NCI-H2107 (cell line): ENCODE data around the gene VIT.
"Not testable (repeated sequence)": the region's sequence is repeated elsewhere in the genome, so short reads cannot be mapped to it uniquely, and the experiment has no call there.

Experiments used
- DNase-seq: peaks from one replicate; lab custom pipeline; 2025; lab: John Stamatoyannopoulos, UW

VIT gene

DNA sequence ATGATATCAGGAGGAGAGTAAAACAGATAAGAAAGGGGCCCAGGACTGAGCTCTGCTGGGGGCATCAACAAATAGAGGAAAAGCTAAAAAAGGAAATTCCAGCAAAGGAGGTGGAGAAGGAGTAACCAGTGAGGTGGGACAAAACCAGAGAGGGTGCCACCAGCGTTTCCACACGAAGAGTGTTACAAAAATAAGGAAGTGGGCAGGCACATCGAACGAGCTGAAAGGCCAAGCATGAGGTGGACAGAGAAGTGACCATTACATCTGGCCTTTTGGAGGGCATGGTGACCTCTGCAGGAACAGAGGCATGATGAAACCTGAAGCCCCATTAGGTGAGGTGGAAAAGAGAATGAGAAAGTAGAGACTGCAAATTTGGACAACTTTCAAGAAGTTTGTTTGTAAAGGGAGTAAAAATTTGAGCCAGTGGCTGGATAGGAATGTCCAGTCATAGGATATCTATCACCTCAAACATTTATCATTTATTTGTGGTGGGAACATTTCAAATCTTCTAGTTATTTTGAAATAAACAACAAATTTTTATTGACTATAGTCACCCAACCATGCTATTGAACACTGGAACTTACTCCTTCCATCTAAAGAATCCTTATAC, 18.4 kb upstream of the VIT start:
- DNase-seq: no peak

DNA sequence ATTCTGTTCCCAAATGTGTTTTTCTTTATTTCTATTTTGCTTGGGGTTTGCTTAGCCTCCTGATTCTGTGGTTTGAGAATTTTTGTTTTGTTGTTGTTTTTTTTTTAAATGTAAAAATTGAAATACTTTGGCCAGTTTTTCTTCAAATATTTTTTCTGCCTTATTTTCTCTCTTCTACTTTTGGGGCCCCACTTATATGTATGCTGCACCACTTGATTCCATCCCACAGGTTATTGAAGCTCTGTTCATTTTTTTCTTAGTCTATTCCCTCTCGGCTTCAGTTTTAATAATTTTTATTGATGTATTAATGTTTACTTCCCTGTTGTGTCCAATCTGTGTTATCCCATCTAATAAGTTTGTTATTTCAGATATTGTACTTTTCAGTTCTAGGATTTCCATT, 17.7 kb upstream of the VIT start:
- no peak for DNase-seq

GRCh38 chr2:36680012-36680411, 16.5 kb upstream of the VIT start:
- DNase-seq: no peak

DNA sequence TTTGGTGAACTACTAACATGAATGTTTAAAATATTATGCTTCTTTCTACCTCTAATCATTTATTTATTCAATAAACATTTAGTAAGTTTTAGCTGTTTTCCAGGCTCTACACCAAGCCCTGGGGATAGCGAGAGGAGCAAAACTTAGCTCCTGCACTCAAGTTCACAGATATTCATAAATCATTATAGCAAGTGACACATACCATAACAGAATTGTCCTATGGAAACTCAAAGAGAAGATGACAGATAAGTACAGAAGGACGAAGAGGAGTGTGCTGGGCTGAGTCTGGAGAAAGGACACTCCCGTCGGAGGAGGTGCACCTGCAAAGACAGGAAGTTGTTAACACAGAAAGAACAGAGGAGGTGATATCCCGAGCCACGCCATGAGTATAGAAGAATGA, 13.9 kb upstream of the VIT start:
- DNase-seq: no peak

- DNase-seq: no peak
Measured at GRCh38 chr2:36683002-36683401, 13.5 kb upstream of the VIT start.

GRCh38 chr2:36688291-36688690, 8.2 kb upstream of the VIT start:
- DNase-seq: not testable (repeated sequence)

GRCh38 chr2:36689013-36689412, 7.5 kb upstream of the VIT start:
- DNase-seq: not testable (repeated sequence)

DNA sequence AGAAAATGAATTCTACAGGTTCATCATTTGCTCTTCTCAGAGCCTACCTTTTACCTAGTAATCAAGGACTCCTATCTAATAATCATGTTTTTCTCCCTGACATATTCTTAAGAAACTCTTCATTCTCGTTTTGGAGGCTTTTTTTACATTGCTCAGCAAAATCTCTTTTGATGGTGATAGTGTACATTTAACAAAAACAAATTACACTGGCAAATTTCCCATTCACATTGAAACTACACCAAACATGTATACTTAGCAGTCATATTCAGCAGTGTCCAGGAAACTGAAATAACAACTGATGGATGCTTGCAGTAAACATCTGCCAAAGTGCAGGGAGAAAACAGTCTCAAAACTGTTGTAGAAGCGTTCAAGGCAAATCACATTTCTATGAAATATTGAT, 4.4 kb upstream of the VIT start:
- DNase-seq: no peak

DNA sequence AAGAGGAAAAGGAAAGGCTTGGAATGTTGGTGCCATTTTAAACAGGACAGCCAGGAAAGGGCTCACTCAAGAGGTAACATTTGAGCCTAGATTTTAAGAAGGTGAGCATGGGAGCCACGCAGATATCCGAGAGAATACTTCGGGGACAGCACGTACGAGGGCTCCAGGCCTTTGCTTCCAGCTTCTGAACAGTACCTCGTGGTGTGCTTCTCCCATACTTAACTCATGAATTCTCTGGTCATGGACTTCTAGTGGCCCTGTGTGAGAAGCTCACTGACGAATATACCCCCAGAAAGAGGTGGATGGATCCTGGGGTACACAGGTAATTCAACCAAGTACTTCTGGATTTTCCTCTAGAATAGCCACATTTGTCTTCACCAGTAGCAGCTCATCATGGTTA, 2.7 kb upstream of the VIT start:
- DNase-seq: no peak

DNA sequence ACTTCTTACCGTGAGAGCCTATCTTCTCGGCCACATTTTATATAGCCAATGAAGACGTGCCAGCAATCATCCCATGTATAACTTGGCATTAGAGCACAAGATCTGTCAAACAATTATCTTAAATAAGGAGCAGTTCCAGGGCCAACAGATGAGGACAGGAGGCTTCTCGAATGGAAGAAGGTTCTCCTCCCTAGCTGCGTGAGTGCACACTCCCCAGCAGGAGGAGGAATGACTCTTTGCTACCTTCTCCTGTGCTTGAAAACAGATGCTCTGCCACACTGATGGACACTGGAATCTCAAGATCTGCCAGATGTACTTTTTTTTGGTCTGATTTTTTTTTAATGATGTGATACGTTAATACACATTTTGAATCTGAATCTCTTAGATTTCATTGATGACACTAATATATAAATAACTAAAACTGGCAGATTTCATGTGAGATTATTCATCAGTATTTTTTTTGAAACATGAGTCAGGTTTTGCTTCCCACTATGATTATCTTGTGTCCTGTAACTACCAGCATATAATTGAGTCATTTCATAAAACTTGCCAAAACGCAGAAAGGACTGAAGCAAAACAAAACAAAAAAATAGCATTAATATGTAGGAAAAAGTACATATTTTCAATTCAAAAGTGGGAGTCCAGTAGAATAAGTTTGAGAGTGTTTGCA, 626 bp upstream of the VIT start:
- DNase-seq: no peak

DNA sequence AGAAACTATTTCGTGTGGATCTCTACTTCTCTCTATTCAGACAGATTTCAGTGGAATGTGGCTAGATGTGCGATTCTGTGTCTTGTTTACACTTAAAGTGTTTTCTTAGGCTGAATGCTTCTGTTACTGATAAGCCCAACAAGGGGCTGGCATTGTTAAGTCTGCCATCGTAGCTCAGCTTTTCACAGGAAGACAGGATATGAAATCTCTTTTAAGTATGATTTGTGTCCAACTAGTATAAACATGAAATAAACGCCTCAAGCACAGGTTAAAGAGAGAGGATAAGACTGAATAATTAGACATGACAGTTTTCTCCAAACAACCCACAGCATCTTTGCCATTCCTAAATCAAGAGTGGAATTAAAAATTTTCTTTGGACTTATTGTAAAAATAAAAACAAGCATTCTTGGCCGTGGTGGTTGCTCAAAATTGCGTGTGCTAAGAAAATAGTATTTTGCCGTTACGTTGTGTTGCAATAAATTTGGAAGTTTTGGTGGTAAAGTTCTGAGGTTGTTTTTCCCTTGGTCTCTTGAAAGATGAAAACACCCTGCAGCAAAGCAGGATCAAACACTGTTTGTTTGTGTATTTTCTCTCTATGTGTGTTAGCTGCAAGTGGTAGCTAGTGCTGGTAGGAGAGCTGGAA, 1.0 kb downstream of the VIT start:
- no peak for DNase-seq

DNA sequence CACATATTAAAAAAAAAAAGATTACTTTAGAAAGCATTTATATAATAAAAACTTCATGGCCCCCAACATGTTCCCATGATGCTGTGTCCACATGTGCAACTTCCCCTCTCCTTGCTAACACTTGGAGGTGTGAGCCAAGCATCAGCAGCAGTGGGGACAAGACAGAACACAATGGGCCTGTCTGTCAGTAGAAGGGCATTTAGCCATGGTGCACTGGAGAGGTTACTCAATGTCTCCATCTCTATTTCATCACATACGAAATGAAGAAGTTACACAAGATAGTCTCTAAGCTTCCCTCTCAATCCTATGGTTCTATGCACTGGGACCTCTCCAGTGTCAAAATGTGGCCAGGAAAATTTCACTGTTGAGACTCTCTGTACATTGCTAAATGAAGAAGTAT, 2.5 kb downstream of the VIT start:
- DNase-seq: no peak

GRCh38 chr2:36700311-36700710, 3.8 kb downstream of the VIT start:
- DNase-seq: no peak

GRCh38 chr2:36701391-36701795, 4.9 kb downstream of the VIT start:
- DNase-seq: no peak

DNA sequence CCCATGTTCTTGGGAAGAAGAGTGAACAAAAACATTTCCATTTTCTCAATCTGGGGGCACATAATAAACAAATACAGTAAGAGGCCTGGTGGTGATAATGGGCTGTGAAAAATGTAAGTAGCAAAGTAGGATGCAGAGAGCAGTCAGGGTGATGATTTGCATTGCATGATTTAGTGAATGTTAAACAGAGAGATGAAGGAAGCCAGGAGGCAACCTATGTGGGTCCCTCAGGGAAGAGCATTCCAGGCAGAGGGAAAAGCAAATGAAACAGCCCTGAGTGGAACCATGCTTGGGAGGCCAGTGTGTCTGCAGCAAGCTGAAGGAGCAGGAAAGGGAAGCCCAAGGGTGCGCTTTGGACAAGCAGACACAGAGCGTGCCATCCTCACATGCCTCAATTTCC, 5.4 kb downstream of the VIT start:
- DNase-seq: no peak

- DNase-seq: no peak
Measured at GRCh38 chr2:36702781-36703180, 6.3 kb downstream of the VIT start.

DNA sequence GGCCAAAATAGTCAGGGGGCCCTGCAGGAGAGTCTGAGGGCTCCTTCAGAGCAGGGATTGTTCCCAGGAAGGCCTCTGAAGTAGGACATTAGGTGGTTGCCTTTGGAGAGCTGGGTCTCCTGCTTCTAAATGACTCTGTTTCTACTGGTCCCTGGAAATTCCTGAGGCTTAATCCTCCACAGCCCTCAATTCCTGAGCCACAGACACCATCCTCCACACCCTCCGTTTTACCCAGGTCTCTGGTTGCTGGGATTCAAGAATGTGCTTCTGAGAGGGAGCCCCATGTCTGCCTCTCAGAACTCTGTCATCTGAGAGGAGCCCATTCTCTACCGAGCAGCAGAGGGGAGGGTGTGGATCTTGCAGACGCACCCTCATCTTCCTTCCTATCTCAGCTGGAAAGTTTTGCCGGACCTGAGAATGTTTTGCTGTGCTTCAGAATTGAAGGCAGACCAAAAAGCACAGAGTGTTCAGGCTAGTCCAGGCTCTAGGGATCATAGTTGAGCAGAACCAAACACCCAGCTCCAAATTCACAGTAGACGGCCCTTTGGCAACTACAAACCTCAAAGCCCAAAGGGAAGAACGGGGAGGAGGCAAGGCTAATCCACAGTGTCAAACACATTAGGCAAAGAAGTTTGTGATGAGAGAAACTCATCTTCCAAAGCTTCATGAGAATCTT, 8.1 kb downstream of the VIT start:
- DNase-seq: no peak

GRCh38 chr2:36705326-36706020, 9.0 kb downstream of the VIT start:
- no peak for DNase-seq

GRCh38 chr2:36706021-36706876, 9.7 kb downstream of the VIT start:
- DNase-seq: no peak

DNA sequence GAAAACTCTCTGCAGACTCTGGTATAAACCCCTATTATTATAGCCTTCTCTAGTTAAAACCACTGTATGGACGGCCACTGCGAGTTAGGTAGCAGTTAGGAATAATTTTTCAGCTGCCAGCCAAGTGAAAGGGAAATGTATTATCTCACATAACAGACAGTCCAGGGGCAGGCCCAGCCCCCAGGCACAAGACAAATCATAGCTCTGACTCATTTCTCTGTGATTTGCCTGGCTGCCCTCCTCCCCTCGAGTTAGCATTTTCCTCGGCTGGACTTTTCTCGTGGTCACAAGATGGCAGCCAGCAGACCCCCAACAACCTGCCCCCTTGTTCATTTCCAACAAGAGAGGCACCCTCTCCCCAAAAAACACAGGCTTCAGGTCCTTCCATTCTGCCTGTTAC, 10.5 kb downstream of the VIT start:
- DNase-seq: no peak

GRCh38 chr2:36708041-36708741, 11.7 kb downstream of the VIT start:
- no peak for DNase-seq
